C4-2B (cell line): ENCODE measurements around the gene FMNL2.

ENCODE experiments used
- ZFX ChIP-seq: fragments of 450-650 bp; IDR thresholded peaks from 2 replicates; pipeline ENCODE4 v1.6.1; 2017
- TF ChIP-seq, protein P1 (sequence below): fragments of 450-650 bp; conservative IDR thresholded peaks from 2 replicates; pipeline ENCODE4 v1.5.1; 2017; ENCODE audit warnings: mild to moderate bottlenecking

DNA sequence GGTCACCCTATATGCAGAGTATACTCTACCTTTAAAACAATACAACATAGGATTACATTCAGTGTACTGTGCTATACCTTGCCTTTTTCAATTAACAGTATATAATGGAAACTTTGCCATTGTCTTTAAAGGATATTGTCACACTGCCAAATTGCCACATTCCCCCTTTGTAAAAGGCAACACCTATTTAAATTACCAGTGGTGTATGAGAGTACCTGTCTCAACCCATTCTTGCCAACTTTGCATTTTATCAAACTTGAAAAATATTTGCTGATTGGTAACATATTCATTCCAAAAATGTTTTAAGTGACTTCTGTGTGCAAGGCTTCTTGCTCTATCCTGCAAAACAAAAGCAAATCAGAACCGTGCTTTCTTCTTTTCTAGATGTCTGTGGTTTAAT, 92.9 kb downstream of the FMNL2 start:
- TF ChIP-seq, protein P1, sequence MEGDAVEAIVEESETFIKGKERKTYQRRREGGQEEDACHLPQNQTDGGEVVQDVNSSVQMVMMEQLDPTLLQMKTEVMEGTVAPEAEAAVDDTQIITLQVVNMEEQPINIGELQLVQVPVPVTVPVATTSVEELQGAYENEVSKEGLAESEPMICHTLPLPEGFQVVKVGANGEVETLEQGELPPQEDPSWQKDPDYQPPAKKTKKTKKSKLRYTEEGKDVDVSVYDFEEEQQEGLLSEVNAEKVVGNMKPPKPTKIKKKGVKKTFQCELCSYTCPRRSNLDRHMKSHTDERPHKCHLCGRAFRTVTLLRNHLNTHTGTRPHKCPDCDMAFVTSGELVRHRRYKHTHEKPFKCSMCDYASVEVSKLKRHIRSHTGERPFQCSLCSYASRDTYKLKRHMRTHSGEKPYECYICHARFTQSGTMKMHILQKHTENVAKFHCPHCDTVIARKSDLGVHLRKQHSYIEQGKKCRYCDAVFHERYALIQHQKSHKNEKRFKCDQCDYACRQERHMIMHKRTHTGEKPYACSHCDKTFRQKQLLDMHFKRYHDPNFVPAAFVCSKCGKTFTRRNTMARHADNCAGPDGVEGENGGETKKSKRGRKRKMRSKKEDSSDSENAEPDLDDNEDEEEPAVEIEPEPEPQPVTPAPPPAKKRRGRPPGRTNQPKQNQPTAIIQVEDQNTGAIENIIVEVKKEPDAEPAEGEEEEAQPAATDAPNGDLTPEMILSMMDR = no peak
- TF ChIP-seq ZFX = no peak
